HepG2 (cell line): ENCODE data around the gene TK2. TPM values are rescaled to one million over a fixed set of nuclear protein-coding genes. Genes with fewer than 3 reads are reported as not detected.
A peak's percentile ranks its signal among the peaks of the same experiment; 100 is the strongest.

Experiments
- ATAC-seq: fragments of 200-7000 bp; cut with Tn5 transposase; 3 replicates; pipeline ENCODE4 v1.9.1; 2020; ENCODE audit warnings: mild to moderate bottlenecking, moderate library complexity
- BruUV-seq: library from RNA; stranded (reverse); fragments of 400-500 nt; replicated peaks from 2 replicates; lab custom pipeline; 2021; lab: Mats Ljungman, UMichigan
- CTCF ChIA-PET: fragments of 300-600 bp; formaldehyde crosslinking; extraction: SDS; loops from one replicate; lab custom pipeline; 2021; ENCODE audit warnings: low total read pairs, inconsistent platforms, low intra/inter-chr PET ratio; lab: Yijun Ruan, JAX
- POLR2A ChIA-PET: fragments of 350-600 bp; sonication (Branson Sonifier 250); formaldehyde crosslinking; loops from one replicate; lab custom pipeline; 2020; ENCODE audit warnings: antibody characterized with exemption, inconsistent platforms; lab: Yijun Ruan, JAX
- DNase-seq: peaks from one replicate; pipeline ENCODE4 v3.0.0-alpha.2; 2015; ENCODE audit warnings: low spot score
- FAIRE-seq: peaks from 3 replicates; lab custom pipeline; 2011; peaks lifted over from hg19 to GRCh38; lab: Jason Lieb, UNC
- H2AFZ ChIP-seq: one replicate; pipeline ENCODE4 v1.6.1; 2011; ENCODE audit warnings: low read length, inconsistent platforms
- H3K27ac ChIP-seq: fragments of 300-600 bp; 3 replicates; pipeline ENCODE4 v1.8.0; 2011; ENCODE audit warnings: mixed run types, mild to moderate bottlenecking, mixed read lengths, low read length, inconsistent platforms; ENCODE audit not compliant: insufficient read depth; ENCODE audit errors: extremely low read length
- H3K27me3 ChIP-seq, 2 experiments: fragments of 200-600 bp in 1 of 2; 2 replicates in 1 of 2; 3 replicates in 1 of 2; pipeline versions ENCODE4 v1.6.0 to v1.8.0; 2011; ENCODE audit warnings: low read length in 2 of 2, mild to moderate bottlenecking in 2 of 2, moderate library complexity in 2 of 2, inconsistent platforms in 1 of 2; ENCODE audit not compliant: insufficient read depth in 2 of 2, control insufficient read depth in 1 of 2
- H3K36me3 ChIP-seq, 2 experiments: fragments of 200-600 bp in 1 of 2; replicated peaks in 1 of 2; 2 replicates in 1 of 2; 3 replicates in 1 of 2; pipeline versions ENCODE4 v1.5.1 to v1.8.0; 2011; ENCODE audit warnings: low read length in 2 of 2, inconsistent platforms in 1 of 2; ENCODE audit not compliant: insufficient read depth in 2 of 2, control insufficient read depth in 1 of 2
- H3K4me1 ChIP-seq: 2 replicates; pipeline ENCODE4 v1.5.1; 2012; ENCODE audit warnings: low read length, inconsistent platforms; ENCODE audit not compliant: insufficient read depth
- H3K4me2 ChIP-seq: 2 replicates; pipeline ENCODE4 v1.6.0; 2011; ENCODE audit warnings: low read depth, low read length, inconsistent platforms
- H3K4me3 ChIP-seq, 3 experiments: fragments of 200-600 bp in 1 of 3; sonication (generic), shearing (Covaris generic) in 1 of 3; replicated peaks in 1 of 3; 2 replicates each; pipeline ENCODE4 v1.5.1; 2011 to 2016; ENCODE audit warnings: low read length in 3 of 3, inconsistent platforms in 2 of 3, low read depth in 2 of 3, mild to moderate bottlenecking in 2 of 3, control low read depth in 1 of 3, mixed read lengths in 1 of 3; ENCODE audit not compliant: insufficient read depth in 1 of 3
- H3K79me2 ChIP-seq: one replicate; pipeline ENCODE4 v1.6.1; 2011; ENCODE audit warnings: low read length, inconsistent platforms; ENCODE audit not compliant: insufficient read depth
- H3K9ac ChIP-seq: 2 replicates; pipeline ENCODE4 v1.6.0; 2011; ENCODE audit warnings: mild to moderate bottlenecking, low read depth, low read length, inconsistent platforms; ENCODE audit not compliant: insufficient read depth
- H3K9me3 ChIP-seq: 2 replicates; pipeline ENCODE4 v1.5.1; 2012; ENCODE audit warnings: mild to moderate bottlenecking, low read length
- H4K20me1 ChIP-seq: 2 replicates; pipeline ENCODE4 v1.6.0; 2011; ENCODE audit warnings: inconsistent platforms, mild to moderate bottlenecking, low read length, moderate library complexity; ENCODE audit not compliant: insufficient read depth
- GATAD1 ChIP-seq: IDR thresholded peaks from 2 replicates; pipeline ENCODE4 v1.6.1; 2016; ENCODE audit warnings: missing genetic modification reagents, missing compliant biosample characterization
- HES4 ChIP-seq: sonication (generic); formaldehyde crosslinking; IDR thresholded peaks from 2 replicates; pipeline ENCODE4 v1.9.0; 2021; ENCODE audit warnings: mild to moderate bottlenecking, missing genetic modification reagents, borderline replicate concordance
- MAF1 ChIP-seq: sonication (generic); formaldehyde crosslinking; IDR thresholded peaks from 2 replicates; pipeline ENCODE4 v1.5.0; 2020; ENCODE audit warnings: missing genetic modification reagents, borderline replicate concordance
- MAFK ChIP-seq, 2 experiments: IDR thresholded peaks in 1 of 2; conservative IDR thresholded peaks in 1 of 2; 2 replicates each; pipeline ENCODE4 v1.6.1; 2011; ENCODE audit warnings: improper control_type of control experiment in 2 of 2, low read length in 2 of 2
- MYNN ChIP-seq: sonication (generic); formaldehyde crosslinking; IDR thresholded peaks from 2 replicates; pipeline ENCODE4 v1.4.0; 2020; ENCODE audit warnings: mild to moderate bottlenecking, low read depth, missing genetic modification reagents
- PITX1 ChIP-seq: sonication (generic); formaldehyde crosslinking; IDR thresholded peaks from 2 replicates; pipeline ENCODE4 v1.5.1; 2020; ENCODE audit warnings: mild to moderate bottlenecking, missing genetic modification reagents
- SALL1 ChIP-seq: sonication (generic); formaldehyde crosslinking; IDR thresholded peaks from 2 replicates; pipeline ENCODE4 v1.8.0; 2022; ENCODE audit warnings: mild to moderate bottlenecking, missing genetic modification reagents
- SNAI1 ChIP-seq: sonication (generic); formaldehyde crosslinking; IDR thresholded peaks from 2 replicates; pipeline ENCODE4 v1.5.0; 2020; ENCODE audit warnings: mild to moderate bottlenecking, missing genetic modification reagents, borderline replicate concordance
- XRCC5 ChIP-seq: fragments of 200-400 bp; formaldehyde crosslinking; optimal IDR thresholded peaks from 2 replicates; pipeline ENCODE3; 2017; ENCODE audit warnings: mild to moderate bottlenecking, low read length
- YEATS2 ChIP-seq: sonication (generic); formaldehyde crosslinking; IDR thresholded peaks from 2 replicates; pipeline ENCODE4 v1.4.0; 2020; ENCODE audit warnings: missing genetic modification reagents, borderline replicate concordance
- ZKSCAN5 ChIP-seq: sonication (generic); formaldehyde crosslinking; IDR thresholded peaks from 2 replicates; pipeline ENCODE4 v1.5.1; 2020; ENCODE audit warnings: mild to moderate bottlenecking, missing genetic modification reagents
- ZNF160 ChIP-seq: sonication (generic); formaldehyde crosslinking; IDR thresholded peaks from 2 replicates; pipeline ENCODE4 v1.8.0; 2022; ENCODE audit warnings: mild to moderate bottlenecking, inconsistent platforms, missing genetic modification reagents
- ZNF333 ChIP-seq: sonication (generic); formaldehyde crosslinking; IDR thresholded peaks from 2 replicates; pipeline ENCODE4 v1.4.0; 2020; ENCODE audit warnings: mild to moderate bottlenecking, missing genetic modification reagents, borderline replicate concordance
- ZNF335 ChIP-seq: sonication (generic); formaldehyde crosslinking; IDR thresholded peaks from 2 replicates; pipeline ENCODE4 v1.4.0; 2020; ENCODE audit warnings: missing genetic modification reagents
- ZNF777 ChIP-seq: sonication (generic); formaldehyde crosslinking; IDR thresholded peaks from 2 replicates; pipeline ENCODE4 v1.4.0; 2020; ENCODE audit warnings: missing genetic modification reagents
- ZNF782 ChIP-seq: sonication (generic); formaldehyde crosslinking; IDR thresholded peaks from 2 replicates; pipeline ENCODE4 v1.4.0; 2020; ENCODE audit warnings: missing genetic modification reagents, mild to moderate bottlenecking, borderline replicate concordance
- WGBS: methylation state at CpG from one replicate; pipeline ENCODE4 v1.1.6; 2017; ENCODE audit warnings: low lambda C conversion rate; 5-methylcytosine and 5-hydroxymethylcytosine counted together
- in situ Hi-C: cut with HindIII; loops from 2 replicates; pipeline ENCODE4 v1.10.0; 2017; ENCODE audit warnings: low pct_unique_long_range_greater_than_20kb; ENCODE audit not compliant: extremely low pct_ligation_motif_present
- intact Hi-C: fragments of 100-400 bp; cut with micrococcal nuclease; formaldehyde crosslinking; loops from one replicate; pipeline ENCODE4 v1.10.0; 2022; ENCODE audit not compliant: unreplicated experiment
- polyA plus RNA-seq, 8 experiments: library from polyadenylated mRNA; depleted of rRNA in 3 of 8; stranded (reverse) in 7 of 8; unstranded in 1 of 8; fragments of >200 nt; fragmentation: Illumina TruSeq in 4 of 8; extraction: Trizol in 4 of 8; gene quantifications; 2 replicates each; pipeline versions ENCODE4 v1.2.1 to v1.2.3, GENCODE V29; 2011 to 2016; ENCODE audit warnings: low read depth in 4 of 8, missing spikeins in 1 of 8, mixed read lengths in 1 of 8; ENCODE audit not compliant: insufficient read depth in 1 of 8
- total RNA-seq, 5 experiments: library from RNA; depleted of rRNA; stranded (reverse); fragments of >200 nt; fragmentation: Illumina TruSeq; extraction: Trizol; gene quantifications; 2 replicates each; pipeline ENCODE4 v1.2.3, GENCODE V29; 2016; ENCODE audit warnings: low read depth in 1 of 5
- TF ChIP-seq, protein P1 (sequence below): sonication (generic); formaldehyde crosslinking; IDR thresholded peaks from 2 replicates; pipeline ENCODE4 v1.5.0; 2020; ENCODE audit warnings: mild to moderate bottlenecking, missing genetic modification reagents
- TF ChIP-seq, protein P2 (sequence below): sonication (generic); formaldehyde crosslinking; IDR thresholded peaks from 2 replicates; pipeline ENCODE4 v1.8.0; 2023; ENCODE audit warnings: mild to moderate bottlenecking, missing genetic modification reagents
- TF ChIP-seq, protein P3 (sequence below): IDR thresholded peaks from 2 replicates; pipeline ENCODE4 v1.6.1; 2018; ENCODE audit warnings: missing genetic modification reagents

Gene TK2
- total and polyA plus RNA-seq, 2 of the 13 experiments (the other 11 are each of a cell fraction or from before 2014, with no cell fraction given): 18.7 to 21.0 TPM

DNA sequence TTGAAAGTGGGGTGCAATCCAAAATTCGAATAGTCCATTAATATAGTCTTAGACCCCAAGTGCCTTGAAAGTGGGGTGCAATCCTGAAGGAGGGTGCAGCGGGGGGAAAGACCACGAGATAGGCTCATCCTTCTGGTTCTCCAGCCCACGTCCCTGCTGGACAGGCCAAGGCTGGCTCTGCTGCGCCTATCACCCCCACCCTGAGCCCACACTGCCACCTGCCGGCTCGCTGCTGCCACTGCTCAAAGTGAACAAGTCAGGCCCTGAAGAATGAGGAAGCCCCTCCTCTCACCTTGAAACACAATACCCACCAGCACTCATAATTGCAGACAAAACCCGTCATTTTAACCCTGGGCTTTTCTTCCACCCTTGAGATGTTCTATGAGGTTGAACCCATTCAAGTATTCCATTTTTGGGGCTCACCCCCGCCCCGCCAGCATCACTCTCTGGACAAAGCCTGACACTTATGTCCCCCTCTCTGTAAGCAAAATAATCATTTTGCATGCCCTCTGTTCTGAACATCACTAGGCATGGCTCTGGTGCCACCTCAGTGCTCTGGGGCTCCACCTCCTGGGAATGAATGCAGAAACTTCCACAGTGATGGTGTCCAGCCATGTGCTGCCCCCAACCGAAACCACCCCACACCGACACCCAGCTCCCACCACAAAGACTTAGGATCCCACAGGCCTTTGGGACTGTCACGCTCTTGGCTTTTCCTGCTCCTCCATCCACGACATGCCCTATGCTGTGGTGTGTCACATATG, 66.1 kb downstream of the TK2 start:
- H3K36me3 ChIP-seq: no peaks in the 10 kb centered on the region
- POLR2A ChIA-PET: interaction anchor here (1.5 kb wide), 1 partner anchor 77 kb away, joined by 5 read pairs; no protein-coding TSS in a partner anchor
- H4K20me1 ChIP-seq: no peaks in the 10 kb centered on the region
- peaks cover 5 to 28% of the 10 kb centered on the region in 2 experiments for H3K27me3 ChIP-seq
- no peak overlapping the region for H3K27ac ChIP-seq
- no peaks in the 10 kb centered on the region for H3K9me3 ChIP-seq
- DNase-seq (peak; percentile 69), FAIRE-seq (peak; percentile 96), ATAC-seq (peak; percentile 81)
- in situ Hi-C loops: no loop called here
- no TSS peak for BruUV-seq
- CTCF ChIA-PET: interaction anchor here (1.5 to 8.6 kb wide), 4 partner anchors 40 to 141 kb away, joined by 5 to 121 read pairs (median 10); no protein-coding TSS in a partner anchor
- H2AFZ ChIP-seq: no peak overlapping the region
- H3K4me2 ChIP-seq: no peak overlapping the region
- H3K9ac ChIP-seq: no peak overlapping the region
- H3K4me1 ChIP-seq: peaks cover 22% of the 10 kb centered on the region
- WGBS: 25% methylated on average over 14 of the region's 14 CpGs
- intact Hi-C loops: loop anchor here (1.0 to 2.0 kb wide), 4 partner anchors 33 to 127 kb away; no protein-coding TSS in a partner anchor
- no peak overlapping the region for H3K4me3 ChIP-seq
- H3K79me2 ChIP-seq: no peaks in the 10 kb centered on the region
- TF ChIP-seq YEATS2 (CRISPR knock-in tag): peak; percentile 60; the same call in 1 of the 2 replicates
- peak; percentile 84 for TF ChIP-seq XRCC5
- TF ChIP-seq, protein P1, sequence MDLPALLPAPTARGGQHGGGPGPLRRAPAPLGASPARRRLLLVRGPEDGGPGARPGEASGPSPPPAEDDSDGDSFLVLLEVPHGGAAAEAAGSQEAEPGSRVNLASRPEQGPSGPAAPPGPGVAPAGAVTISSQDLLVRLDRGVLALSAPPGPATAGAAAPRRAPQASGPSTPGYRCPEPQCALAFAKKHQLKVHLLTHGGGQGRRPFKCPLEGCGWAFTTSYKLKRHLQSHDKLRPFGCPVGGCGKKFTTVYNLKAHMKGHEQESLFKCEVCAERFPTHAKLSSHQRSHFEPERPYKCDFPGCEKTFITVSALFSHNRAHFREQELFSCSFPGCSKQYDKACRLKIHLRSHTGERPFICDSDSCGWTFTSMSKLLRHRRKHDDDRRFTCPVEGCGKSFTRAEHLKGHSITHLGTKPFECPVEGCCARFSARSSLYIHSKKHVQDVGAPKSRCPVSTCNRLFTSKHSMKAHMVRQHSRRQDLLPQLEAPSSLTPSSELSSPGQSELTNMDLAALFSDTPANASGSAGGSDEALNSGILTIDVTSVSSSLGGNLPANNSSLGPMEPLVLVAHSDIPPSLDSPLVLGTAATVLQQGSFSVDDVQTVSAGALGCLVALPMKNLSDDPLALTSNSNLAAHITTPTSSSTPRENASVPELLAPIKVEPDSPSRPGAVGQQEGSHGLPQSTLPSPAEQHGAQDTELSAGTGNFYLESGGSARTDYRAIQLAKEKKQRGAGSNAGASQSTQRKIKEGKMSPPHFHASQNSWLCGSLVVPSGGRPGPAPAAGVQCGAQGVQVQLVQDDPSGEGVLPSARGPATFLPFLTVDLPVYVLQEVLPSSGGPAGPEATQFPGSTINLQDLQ (CRISPR knock-in tag): no peak
- TF ChIP-seq, protein P2, sequence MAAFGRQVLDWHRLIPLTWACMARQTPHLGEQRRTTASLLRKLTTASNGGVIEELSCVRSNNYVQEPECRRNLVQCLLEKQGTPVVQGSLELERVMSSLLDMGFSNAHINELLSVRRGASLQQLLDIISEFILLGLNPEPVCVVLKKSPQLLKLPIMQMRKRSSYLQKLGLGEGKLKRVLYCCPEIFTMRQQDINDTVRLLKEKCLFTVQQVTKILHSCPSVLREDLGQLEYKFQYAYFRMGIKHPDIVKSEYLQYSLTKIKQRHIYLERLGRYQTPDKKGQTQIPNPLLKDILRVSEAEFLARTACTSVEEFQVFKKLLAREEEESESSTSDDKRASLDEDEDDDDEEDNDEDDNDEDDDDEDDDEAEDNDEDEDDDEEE (CRISPR knock-in tag): peak; percentile 62; the same call in 1 of the 2 replicates
- TF ChIP-seq ZNF333: no peak
- TF ChIP-seq ZNF777 (CRISPR knock-in tag): no peak
- peak; percentile 30; the same call in 1 of the 2 replicates for TF ChIP-seq ZNF782
- 0 out of 2 replicates have a peak, but pooled peaks have one; percentile 30 for TF ChIP-seq ZKSCAN5 (CRISPR knock-in tag)
- no peak for TF ChIP-seq SNAI1 (CRISPR knock-in tag)
- TF ChIP-seq, protein P3, sequence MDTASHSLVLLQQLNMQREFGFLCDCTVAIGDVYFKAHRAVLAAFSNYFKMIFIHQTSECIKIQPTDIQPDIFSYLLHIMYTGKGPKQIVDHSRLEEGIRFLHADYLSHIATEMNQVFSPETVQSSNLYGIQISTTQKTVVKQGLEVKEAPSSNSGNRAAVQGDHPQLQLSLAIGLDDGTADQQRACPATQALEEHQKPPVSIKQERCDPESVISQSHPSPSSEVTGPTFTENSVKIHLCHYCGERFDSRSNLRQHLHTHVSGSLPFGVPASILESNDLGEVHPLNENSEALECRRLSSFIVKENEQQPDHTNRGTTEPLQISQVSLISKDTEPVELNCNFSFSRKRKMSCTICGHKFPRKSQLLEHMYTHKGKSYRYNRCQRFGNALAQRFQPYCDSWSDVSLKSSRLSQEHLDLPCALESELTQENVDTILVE (CRISPR knock-in tag): peak; percentile 36; the same call in 1 of the 2 replicates
- TF ChIP-seq MAF1 (CRISPR knock-in tag): no peak
- no peak for TF ChIP-seq MYNN (CRISPR knock-in tag)
- peak; percentile 49; the same call in 1 of the 2 replicates for TF ChIP-seq ZNF160 (CRISPR knock-in tag)
- TF ChIP-seq MAFK (conservative IDR thresholded peaks at IDR 0.05 in 1 of 2, IDR thresholded peaks at IDR 0.05 in 1 of 2; ENCODE audit: low read length in 2 of 2): no peak
- TF ChIP-seq GATAD1 (CRISPR knock-in tag): peak; percentile 50; the same call in 1 of the 2 replicates
- peak; percentile 78 for TF ChIP-seq SALL1 (CRISPR knock-in tag)
- peak; percentile 46; the same call in 1 of the 2 replicates for TF ChIP-seq PITX1 (CRISPR knock-in tag)
- no peak for TF ChIP-seq ZNF335
- no peak for TF ChIP-seq HES4 (CRISPR knock-in tag)
